K562 (cell line): ENCODE measurements around the gene SGPL1. TPM values are rescaled to one million over a fixed set of nuclear protein-coding genes. Genes with fewer than 3 reads are reported as not detected.

Experiments used
- AFF1 ChIP-seq, 2 experiments: fragments of 450-650 bp; IDR thresholded peaks; 2 replicates each; pipeline ENCODE4 v1.6.1; 2018; ENCODE audit warnings: mild to moderate bottlenecking in 2 of 2, low read depth in 1 of 2; ENCODE audit not compliant: partially characterized antibody in 2 of 2
- ARID4B ChIP-seq: sonication (generic); formaldehyde crosslinking; IDR thresholded peaks from 2 replicates; pipeline ENCODE4 v1.8.0; 2022; ENCODE audit warnings: mild to moderate bottlenecking, missing genetic modification reagents
- CHD1 ChIP-seq: fragments of 200-600 bp; sonication (generic); IDR thresholded peaks from one replicate; pipeline ENCODE4 v1.6.1; 2012; ENCODE audit warnings: mild to moderate bottlenecking, moderate library complexity, low read length, inconsistent platforms
- CHD4 ChIP-seq: fragments of 200-600 bp; sonication (generic); IDR thresholded peaks from 3 replicates; pipeline ENCODE4 v1.6.1; 2012; ENCODE audit warnings: low read depth, mild to moderate bottlenecking, mixed read lengths, low read length, inconsistent platforms; ENCODE audit not compliant: insufficient read depth, insufficient replicate concordance, poor library complexity, severe bottlenecking
- ESRRA ChIP-seq: fragments of 450-650 bp; IDR thresholded peaks from 2 replicates; pipeline ENCODE4 v1.6.1; 2014; ENCODE audit warnings: low read depth, mild to moderate bottlenecking, moderate library complexity, borderline replicate concordance
- KLF13 ChIP-seq: fragments of 450-650 bp; IDR thresholded peaks from 2 replicates; pipeline ENCODE4 v1.6.1; 2016; ENCODE audit warnings: missing genetic modification characterization, low read depth, mild to moderate bottlenecking, missing compliant biosample characterization, moderate library complexity, borderline replicate concordance
- LCOR ChIP-seq: sonication (generic); formaldehyde crosslinking; IDR thresholded peaks from 2 replicates; pipeline ENCODE4 v1.8.0; 2022; ENCODE audit warnings: mild to moderate bottlenecking, missing genetic modification reagents
- MED1 ChIP-seq: sonication (generic); formaldehyde crosslinking; IDR thresholded peaks from 2 replicates; pipeline ENCODE4 v1.8.1; 2023; ENCODE audit warnings: missing genetic modification reagents, borderline replicate concordance
- NONO ChIP-seq, 2 experiments: fragments of 200-400 bp in 1 of 2; fragments of 450-650 bp in 1 of 2; formaldehyde crosslinking in 1 of 2; IDR thresholded peaks; 2 replicates each; pipeline ENCODE4 v1.6.1; 2017; ENCODE audit warnings: low read depth in 2 of 2, mild to moderate bottlenecking in 2 of 2, moderate library complexity in 2 of 2, low read length in 1 of 2
- SMAD4 ChIP-seq: fragments of 250-450 bp; sonication (Bioruptor Pico); conservative IDR thresholded peaks from 2 replicates; pipeline ENCODE4 v1.8.0; 2021; ENCODE audit warnings: inconsistent platforms, mild to moderate bottlenecking, moderate library complexity
- TSC22D4 ChIP-seq: fragments of 450-650 bp; IDR thresholded peaks from 2 replicates; pipeline ENCODE4 v1.6.1; 2016; ENCODE audit warnings: missing genetic modification characterization, missing biosample characterization, control low read depth
- ZFP36 ChIP-seq: fragments of 150-350 bp; IDR thresholded peaks from 2 replicates; pipeline ENCODE4 v1.6.1; 2018; ENCODE audit warnings: low read length, low read depth; ENCODE audit not compliant: partially characterized antibody
- ZNF280B ChIP-seq: fragments of 250-450 bp; sonication (Bioruptor Pico); IDR thresholded peaks from 2 replicates; pipeline ENCODE4 v1.5.1; 2021; ENCODE audit warnings: mild to moderate bottlenecking
- ZNF655 ChIP-seq: fragments of 250-450 bp; sonication (Bioruptor Pico); IDR thresholded peaks from 2 replicates; pipeline ENCODE4 v1.5.0; 2021
- ZNF780A ChIP-seq: fragments of 250-450 bp; sonication (Bioruptor Pico); IDR thresholded peaks from 2 replicates; pipeline ENCODE4 v1.5.0; 2021; ENCODE audit warnings: mild to moderate bottlenecking
- polyA plus RNA-seq, 8 experiments: library from polyadenylated mRNA; depleted of rRNA in 4 of 8; stranded (reverse) in 5 of 8; unstranded in 3 of 8; fragments of >200 nt; fragmentation: Nextera tagmentation in 2 of 8; fragmentation: Illumina TruSeq in 1 of 8; extraction: Ambion mirVana in 2 of 8; extraction: Trizol in 1 of 8; gene quantifications; 2 replicates each; pipeline versions ENCODE4 v1.2.1 to v1.2.3, GENCODE V29; 2011 to 2014; ENCODE audit warnings: inconsistent platforms in 1 of 8, missing spikeins in 1 of 8
- total RNA-seq, 7 experiments: library from RNA; depleted of rRNA in 6 of 7; stranded (reverse); fragments of >200 nt in 6 of 7; fragmentation: Illumina TruSeq in 2 of 7; extraction: Trizol in 2 of 7; gene quantifications; 2 replicates each; pipeline versions ENCODE4 v1.2.1 to v1.2.3, GENCODE V29; 2011 to 2021; ENCODE audit warnings: low replicate concordance in 1 of 7

The SGPL1 gene
- total and polyA plus RNA-seq, 9 of the 15 experiments (the other 6 are each of a cell fraction or from before 2014, with no cell fraction given) = 6.0 to 18.0 (median 8.7) TPM

GRCh38 chr10:70815504-70816219, at the start of gene SGPL1 (continued):
- peak; percentile 54; the same call in 1 of the 2 replicates for TF ChIP-seq LCOR (CRISPR knock-in tag)
- no peak for TF ChIP-seq CHD4
- no peak for TF ChIP-seq TSC22D4
- TF ChIP-seq ZFP36 = no peak
- no peak for TF ChIP-seq ZNF655 (CRISPR knock-in tag)
- no peak for TF ChIP-seq ZNF280B (CRISPR knock-in tag)
- TF ChIP-seq NONO (IDR thresholded peaks at IDR 0.05; ENCODE audit: low read depth in 2 of 2, low read length in 1 of 2) = peak; percentile 67 to 88
- peak; percentile 47 for TF ChIP-seq SMAD4 (CRISPR knock-in tag)
- peak; percentile 65; the same call in 1 of the 2 replicates for TF ChIP-seq KLF13
- no peak for TF ChIP-seq ARID4B (CRISPR knock-in tag)
- TF ChIP-seq ESRRA = peak; percentile 36; the same call in 1 of the 2 replicates
- no peak for TF ChIP-seq MED1
- no peak for TF ChIP-seq CHD1
- TF ChIP-seq ZNF780A (CRISPR knock-in tag) = no peak
- no peak for TF ChIP-seq AFF1 (IDR thresholded peaks at IDR 0.05; ENCODE audit: low read depth in 1 of 2, partially characterized antibody in 2 of 2)
